Stimulated activated CD4-positive, alpha-beta T cell treated with anti-CD3 and anti-CD28 coated beads, Interleukin-2, amount 100 ng/mL, for 4 hours (primary cell): ENCODE measurements around the gene NCKAP1.
"Not testable (repeated sequence)": the region's sequence is repeated elsewhere in the genome, so short reads cannot be mapped to it uniquely, and the experiment has no call there.

ENCODE experiments used
- DNase-seq: peaks from one replicate; pipeline ENCODE4 v3.0.0-alpha.2; 2020; ENCODE audit warnings: low read depth

NCKAP1 gene

GRCh38 chr2:183037553-183038340, 510 bp downstream of the NCKAP1 start:
- peak; percentile 16 for DNase-seq

DNA sequence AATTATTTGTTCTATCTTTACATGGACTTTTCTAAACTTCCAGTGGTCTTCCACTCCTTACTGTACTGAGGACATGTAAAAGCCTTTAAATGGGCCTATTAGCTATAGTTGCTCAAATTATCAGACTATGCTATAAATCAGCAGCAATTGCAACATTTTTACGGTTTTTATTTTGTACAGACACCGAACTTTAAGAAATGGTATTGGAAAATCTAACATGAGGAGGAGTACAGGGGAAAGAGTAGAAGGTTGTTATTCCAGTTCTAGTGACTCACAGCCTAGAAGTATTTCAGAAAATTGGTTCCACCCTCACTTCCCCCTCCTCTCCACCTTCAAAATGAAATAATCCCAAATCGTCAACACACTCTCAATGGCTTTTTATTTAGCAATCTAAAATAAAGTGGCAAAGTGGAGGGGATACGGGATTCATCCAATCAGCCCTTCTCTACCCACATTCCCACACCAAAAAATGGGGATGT, 1.1 kb downstream of the NCKAP1 start:
- no peak for DNase-seq

- no peak for DNase-seq
Observed at GRCh38 chr2:183035954-183036669, 2.1 kb downstream of the NCKAP1 start.

DNA sequence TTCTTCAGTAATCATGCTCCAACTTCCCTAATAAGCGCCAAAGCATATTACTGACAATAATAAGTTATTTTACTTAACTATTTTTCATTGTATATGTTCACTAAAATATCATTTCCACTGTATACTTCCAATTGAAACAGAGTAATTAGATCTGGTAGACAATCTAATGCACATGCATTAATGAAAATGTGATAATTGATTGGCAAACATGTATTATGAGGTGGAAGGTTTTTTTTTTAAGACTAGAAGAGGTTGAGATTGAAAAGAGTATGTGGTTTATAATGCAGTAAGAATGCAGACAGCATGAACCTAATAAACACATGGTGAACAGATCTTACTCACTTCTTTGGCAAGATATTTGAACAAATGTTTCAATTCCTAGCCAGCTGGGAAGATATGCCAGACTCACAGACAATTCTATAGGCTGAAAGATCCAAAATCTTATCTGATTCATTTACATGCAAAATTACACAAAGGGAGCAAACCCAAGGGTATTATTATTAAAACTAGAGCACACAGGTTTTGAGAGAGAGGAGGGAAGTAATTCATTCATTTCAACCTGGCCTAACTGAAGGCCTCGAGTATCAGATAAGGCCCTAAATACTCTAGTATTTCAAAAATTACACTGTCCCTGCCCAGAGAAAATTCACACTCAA, 2.8 kb downstream of the NCKAP1 start:
- no peak for DNase-seq

DNA sequence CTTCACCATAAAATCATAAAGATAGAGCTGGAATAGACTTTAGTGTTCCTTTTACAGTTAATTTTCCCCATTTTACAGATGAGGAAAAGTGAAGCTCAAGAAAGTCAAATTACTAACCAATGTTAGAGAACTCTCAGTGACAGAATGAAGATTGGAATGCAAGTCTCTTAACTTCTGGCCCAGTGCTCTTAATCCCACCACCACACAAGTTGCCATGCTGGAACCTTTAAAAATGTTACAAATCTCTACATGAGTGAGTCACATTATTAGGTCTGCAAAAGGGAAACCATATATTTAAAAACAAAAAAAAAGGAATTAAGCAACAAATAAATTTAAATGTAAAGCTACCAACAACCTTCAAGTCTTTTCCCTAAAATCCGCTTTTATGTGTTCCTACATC, 3.5 kb downstream of the NCKAP1 start:
- DNase-seq: no peak

DNA sequence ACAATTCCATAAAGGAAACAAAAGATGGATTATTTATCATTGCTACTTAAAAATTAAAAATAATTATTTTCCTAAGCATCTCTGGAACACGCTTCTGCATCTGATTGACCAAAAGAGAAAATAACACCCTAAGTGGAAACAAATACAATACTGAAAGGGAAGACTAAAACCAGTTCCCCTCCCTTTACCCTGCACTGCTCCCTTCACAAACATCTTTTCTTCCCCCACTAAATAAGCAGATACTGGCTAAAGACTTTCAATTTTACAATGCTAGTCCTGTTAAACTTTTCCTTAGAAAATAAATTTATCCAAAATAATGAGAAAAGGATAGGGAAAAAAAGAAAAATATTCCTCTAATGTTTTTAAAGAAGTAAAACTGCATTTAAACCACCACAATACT, 4.3 kb downstream of the NCKAP1 start:
- no peak for DNase-seq

DNA sequence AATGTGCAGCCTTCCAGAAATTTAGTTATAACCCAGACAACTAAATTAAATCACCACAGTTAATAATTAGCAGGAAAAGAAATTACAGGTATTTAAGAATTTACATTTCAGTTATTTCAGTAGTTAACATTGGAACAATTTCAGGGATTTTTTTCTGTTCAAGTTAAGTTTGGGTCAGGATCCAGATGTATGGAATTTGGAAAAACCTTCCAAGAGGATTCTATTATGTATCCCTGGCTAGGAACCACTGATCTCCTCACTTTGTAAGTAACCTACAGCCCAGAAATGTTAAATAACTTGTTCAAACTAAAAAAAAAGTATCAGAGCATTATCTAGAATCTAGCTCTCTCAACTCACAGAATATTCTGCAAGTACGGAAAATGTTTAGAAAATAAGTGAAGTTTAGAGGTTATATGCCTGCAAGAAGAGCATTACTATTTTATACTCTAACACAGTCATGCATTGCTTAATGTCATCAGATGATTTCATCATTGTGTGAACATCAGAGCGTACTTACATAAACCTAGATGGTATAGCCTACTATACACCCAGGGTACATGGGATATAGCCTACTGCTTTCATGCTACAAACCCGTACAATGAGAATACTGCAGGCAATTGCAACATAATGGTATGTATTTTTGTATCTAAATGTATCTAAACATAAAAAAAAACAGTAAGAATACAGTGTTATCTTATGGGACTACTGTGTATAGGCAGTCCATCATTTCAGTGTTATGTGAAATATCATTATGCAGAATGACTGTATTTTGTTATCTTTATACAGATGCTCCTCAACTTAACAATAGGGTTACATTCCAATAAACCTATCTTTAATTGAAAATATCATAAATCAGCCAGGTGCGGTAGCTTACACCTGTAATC, 6.1 kb downstream of the NCKAP1 start:
- DNase-seq: no peak

GRCh38 chr2:183029219-183029618, 9.0 kb downstream of the NCKAP1 start:
- DNase-seq: no peak

GRCh38 chr2:183028108-183028507, 10.1 kb downstream of the NCKAP1 start:
- no peak for DNase-seq

GRCh38 chr2:183027443-183027842, 10.8 kb downstream of the NCKAP1 start:
- no peak for DNase-seq

GRCh38 chr2:183026424-183026823, 11.8 kb downstream of the NCKAP1 start:
- no peak for DNase-seq

DNA sequence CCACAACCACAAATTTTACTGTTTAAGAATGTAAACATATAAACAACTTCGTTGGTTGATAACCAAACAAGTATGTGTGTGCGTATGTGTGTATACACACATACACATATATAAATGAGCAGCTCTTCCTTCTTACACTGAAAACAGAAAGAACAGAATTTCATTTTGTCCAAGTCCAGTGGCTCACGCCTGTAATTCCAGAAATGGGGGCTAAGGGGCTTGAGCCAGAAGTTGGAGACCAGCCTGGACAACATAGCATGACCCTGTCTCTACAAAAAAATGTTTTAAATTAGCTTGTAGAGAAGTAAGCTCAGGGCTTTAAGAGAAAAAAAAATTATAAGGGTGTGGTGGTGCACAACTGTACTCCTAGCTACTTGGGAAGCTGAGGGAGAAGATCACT, 12.3 kb downstream of the NCKAP1 start:
- DNase-seq: no peak

GRCh38 chr2:183024339-183025095, 13.7 kb downstream of the NCKAP1 start:
- no peak for DNase-seq

- no peak for DNase-seq
Observed at GRCh38 chr2:183022711-183023110, 15.5 kb downstream of the NCKAP1 start.

GRCh38 chr2:183021613-183022012, 16.6 kb downstream of the NCKAP1 start:
- DNase-seq: no peak

GRCh38 chr2:183019718-183020442, 18.4 kb downstream of the NCKAP1 start:
- no peak for DNase-seq

DNA sequence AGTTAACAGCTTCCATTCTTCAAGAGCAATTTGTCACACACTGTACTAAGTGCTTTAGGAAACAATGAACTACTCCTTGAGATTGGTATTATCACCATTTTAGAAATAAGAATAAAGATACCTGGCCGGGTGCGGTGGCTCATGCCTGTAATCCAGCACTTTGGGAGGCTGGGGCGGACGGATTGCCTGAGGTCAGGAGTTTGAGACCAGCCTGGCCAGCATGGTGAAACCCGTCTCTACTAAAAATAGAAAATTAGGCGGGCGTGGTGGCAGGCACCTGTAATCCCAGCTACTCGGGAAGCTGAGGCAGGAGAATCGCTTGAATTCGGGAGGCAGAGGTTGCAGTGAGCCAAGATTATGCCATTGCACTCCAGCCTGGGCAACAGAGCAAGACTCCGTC, 20.4 kb downstream of the NCKAP1 start:
- DNase-seq: not testable (repeated sequence)

DNA sequence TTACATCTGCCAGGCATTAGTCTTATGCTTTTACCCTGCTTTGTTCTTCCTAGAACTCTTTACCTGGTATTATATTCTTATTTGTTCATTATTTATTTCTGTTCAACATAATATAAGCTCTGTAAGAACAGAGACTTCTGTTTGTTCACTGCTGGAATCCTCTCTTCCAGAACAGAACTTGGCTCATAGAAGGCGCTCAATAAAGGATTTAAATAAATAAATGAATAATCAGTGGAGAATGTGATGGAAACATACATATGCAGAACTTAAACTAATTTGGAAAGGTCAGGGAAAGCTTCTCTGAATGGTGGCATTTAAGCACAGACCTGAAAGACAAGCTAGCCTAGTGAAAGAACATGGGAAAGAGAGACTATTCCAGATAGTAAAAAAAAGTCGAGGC, 24.3 kb downstream of the NCKAP1 start:
- no peak for DNase-seq

- no peak for DNase-seq
Observed at GRCh38 chr2:183011743-183012142, 26.5 kb downstream of the NCKAP1 start.

GRCh38 chr2:183010112-183010511, 28.1 kb downstream of the NCKAP1 start:
- DNase-seq: no peak
